Measurements from ENCODE around the gene C14orf180.
A peak's percentile ranks its signal among the peaks of the same experiment; 100 is the strongest.

Gene C14orf180

DNA sequence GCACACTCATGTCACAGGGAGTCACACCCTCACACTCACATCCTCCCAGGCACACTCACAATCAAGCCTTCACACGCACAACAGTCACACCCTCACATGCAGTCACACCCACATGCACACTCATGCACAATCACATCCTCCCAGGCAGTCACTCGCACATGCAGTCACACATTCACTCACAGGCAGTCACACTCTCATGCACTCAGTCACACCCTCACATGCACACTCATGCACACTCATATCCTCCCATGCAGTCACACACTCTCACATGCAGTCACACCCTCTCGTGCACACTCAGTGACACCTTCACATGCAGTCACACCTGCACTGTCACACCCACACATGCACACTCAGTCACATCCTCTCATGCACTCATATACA, 12.7 kb downstream of the C14orf180 start:
- no peaks in the 10 kb centered on the region for H3K36me3 ChIP-seq (ENCODE audit: low read depth)
- no peaks in the 10 kb centered on the region for H3K4me1 ChIP-seq (ENCODE audit: insufficient read depth, poor library complexity, severe bottlenecking)
- DNase-seq (ENCODE audit: low spot score) (no peak), ATAC-seq (ENCODE audit: low read depth) (no peak)
- no peaks in the 10 kb centered on the region for H3K9me3 ChIP-seq (ENCODE audit: severe bottlenecking)
- H3K4me3 ChIP-seq (ENCODE audit: severe bottlenecking) = no peak overlapping the region
- H3K27me3 ChIP-seq (ENCODE audit: insufficient read depth, poor library complexity, severe bottlenecking) = peaks cover 43% of the 10 kb centered on the region
- TF ChIP-seq, protein P1, sequence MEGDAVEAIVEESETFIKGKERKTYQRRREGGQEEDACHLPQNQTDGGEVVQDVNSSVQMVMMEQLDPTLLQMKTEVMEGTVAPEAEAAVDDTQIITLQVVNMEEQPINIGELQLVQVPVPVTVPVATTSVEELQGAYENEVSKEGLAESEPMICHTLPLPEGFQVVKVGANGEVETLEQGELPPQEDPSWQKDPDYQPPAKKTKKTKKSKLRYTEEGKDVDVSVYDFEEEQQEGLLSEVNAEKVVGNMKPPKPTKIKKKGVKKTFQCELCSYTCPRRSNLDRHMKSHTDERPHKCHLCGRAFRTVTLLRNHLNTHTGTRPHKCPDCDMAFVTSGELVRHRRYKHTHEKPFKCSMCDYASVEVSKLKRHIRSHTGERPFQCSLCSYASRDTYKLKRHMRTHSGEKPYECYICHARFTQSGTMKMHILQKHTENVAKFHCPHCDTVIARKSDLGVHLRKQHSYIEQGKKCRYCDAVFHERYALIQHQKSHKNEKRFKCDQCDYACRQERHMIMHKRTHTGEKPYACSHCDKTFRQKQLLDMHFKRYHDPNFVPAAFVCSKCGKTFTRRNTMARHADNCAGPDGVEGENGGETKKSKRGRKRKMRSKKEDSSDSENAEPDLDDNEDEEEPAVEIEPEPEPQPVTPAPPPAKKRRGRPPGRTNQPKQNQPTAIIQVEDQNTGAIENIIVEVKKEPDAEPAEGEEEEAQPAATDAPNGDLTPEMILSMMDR (IDR thresholded peaks at IDR 0.05; ENCODE audit: poor library complexity, severe bottlenecking) = no peak
- H3K27ac ChIP-seq (ENCODE audit: poor library complexity, severe bottlenecking) = no peak overlapping the region

DNA sequence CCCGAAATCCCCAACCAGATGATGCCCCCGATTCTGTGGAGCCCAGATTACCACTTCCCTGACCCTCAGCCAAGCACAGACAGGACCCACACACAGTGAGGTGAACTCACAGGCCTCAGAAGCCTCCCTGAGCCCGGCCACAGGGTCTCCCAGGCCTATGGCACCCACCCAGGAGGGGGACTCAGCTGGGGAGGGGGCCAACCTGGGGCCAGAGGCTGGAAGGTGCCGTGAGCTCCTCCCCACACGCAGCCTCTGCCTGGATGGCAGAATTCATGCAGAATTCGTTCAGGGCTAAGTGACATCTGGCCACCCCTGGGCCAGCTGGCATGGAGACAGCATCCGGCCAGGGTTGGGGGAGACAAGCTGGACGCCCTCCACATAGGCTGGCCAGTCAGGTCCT, 13.2 kb downstream of the C14orf180 start:
- DNase-seq (ENCODE audit: low spot score) (no peak), ATAC-seq (ENCODE audit: low read depth) (no peak)
- peaks cover 40% of the 10 kb centered on the region for H3K27me3 ChIP-seq (ENCODE audit: insufficient read depth, poor library complexity, severe bottlenecking)
- no peak overlapping the region for H3K27ac ChIP-seq (ENCODE audit: poor library complexity, severe bottlenecking)
- no peaks in the 10 kb centered on the region for H3K36me3 ChIP-seq (ENCODE audit: low read depth)
- TF ChIP-seq, protein P1 (IDR thresholded peaks at IDR 0.05; ENCODE audit: poor library complexity, severe bottlenecking) = no peak
- H3K9me3 ChIP-seq (ENCODE audit: severe bottlenecking) = no peaks in the 10 kb centered on the region
- H3K4me3 ChIP-seq (ENCODE audit: severe bottlenecking) = no peak overlapping the region
- no peaks in the 10 kb centered on the region for H3K4me1 ChIP-seq (ENCODE audit: insufficient read depth, poor library complexity, severe bottlenecking)

DNA sequence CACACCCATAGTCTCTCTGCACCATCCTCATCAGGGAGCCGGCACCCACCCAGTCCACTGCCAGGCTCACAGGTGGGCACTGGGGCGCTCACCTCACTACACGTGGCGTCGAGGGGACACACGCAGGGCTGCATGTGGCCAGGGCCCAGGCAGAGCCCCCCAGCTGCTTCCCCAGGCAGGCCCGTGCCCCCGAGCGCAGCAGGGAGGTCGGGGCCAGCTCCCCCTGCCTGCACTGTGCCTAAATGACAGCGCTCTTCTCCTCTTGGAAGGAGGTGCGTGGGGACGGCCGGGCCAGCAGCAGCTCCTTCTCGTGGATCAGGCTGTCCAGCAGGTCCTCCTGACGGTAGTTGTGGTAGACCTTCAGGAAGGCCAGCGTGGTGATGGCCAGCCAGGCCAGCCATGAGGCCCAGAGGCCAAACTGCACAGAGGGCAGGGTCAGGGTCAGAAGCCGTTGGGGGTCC, 13.7 kb downstream of the C14orf180 start:
- H3K27ac ChIP-seq (ENCODE audit: poor library complexity, severe bottlenecking) = no peak overlapping the region
- DNase-seq (ENCODE audit: low spot score) (no peak), ATAC-seq (ENCODE audit: low read depth) (no peak)
- TF ChIP-seq, protein P1 (IDR thresholded peaks at IDR 0.05; ENCODE audit: poor library complexity, severe bottlenecking) = no peak
- H3K27me3 ChIP-seq (ENCODE audit: insufficient read depth, poor library complexity, severe bottlenecking) = peaks cover 38% of the 10 kb centered on the region
- H3K36me3 ChIP-seq (ENCODE audit: low read depth) = no peaks in the 10 kb centered on the region
- no peaks in the 10 kb centered on the region for H3K9me3 ChIP-seq (ENCODE audit: severe bottlenecking)
- no peaks in the 10 kb centered on the region for H3K4me1 ChIP-seq (ENCODE audit: insufficient read depth, poor library complexity, severe bottlenecking)
- H3K4me3 ChIP-seq (ENCODE audit: severe bottlenecking) = no peak overlapping the region

- no peaks in the 10 kb centered on the region for H3K9me3 ChIP-seq (ENCODE audit: severe bottlenecking)
- H3K36me3 ChIP-seq (ENCODE audit: low read depth) = no peaks in the 10 kb centered on the region
- H3K27ac ChIP-seq (ENCODE audit: poor library complexity, severe bottlenecking) = no peak overlapping the region
- TF ChIP-seq, protein P1 (IDR thresholded peaks at IDR 0.05; ENCODE audit: poor library complexity, severe bottlenecking) = no peak
- H3K27me3 ChIP-seq (ENCODE audit: insufficient read depth, poor library complexity, severe bottlenecking) = peaks cover 36% of the 10 kb centered on the region
- no peak for ATAC-seq (ENCODE audit: low read depth)
- no peak for DNase-seq (ENCODE audit: low spot score)
- H3K4me1 ChIP-seq (ENCODE audit: insufficient read depth, poor library complexity, severe bottlenecking) = no peaks in the 10 kb centered on the region
- no peak overlapping the region for H3K4me3 ChIP-seq (ENCODE audit: severe bottlenecking)
Measured at GRCh38 chr14:104593710-104594136, 14.2 kb downstream of the C14orf180 start.

DNA sequence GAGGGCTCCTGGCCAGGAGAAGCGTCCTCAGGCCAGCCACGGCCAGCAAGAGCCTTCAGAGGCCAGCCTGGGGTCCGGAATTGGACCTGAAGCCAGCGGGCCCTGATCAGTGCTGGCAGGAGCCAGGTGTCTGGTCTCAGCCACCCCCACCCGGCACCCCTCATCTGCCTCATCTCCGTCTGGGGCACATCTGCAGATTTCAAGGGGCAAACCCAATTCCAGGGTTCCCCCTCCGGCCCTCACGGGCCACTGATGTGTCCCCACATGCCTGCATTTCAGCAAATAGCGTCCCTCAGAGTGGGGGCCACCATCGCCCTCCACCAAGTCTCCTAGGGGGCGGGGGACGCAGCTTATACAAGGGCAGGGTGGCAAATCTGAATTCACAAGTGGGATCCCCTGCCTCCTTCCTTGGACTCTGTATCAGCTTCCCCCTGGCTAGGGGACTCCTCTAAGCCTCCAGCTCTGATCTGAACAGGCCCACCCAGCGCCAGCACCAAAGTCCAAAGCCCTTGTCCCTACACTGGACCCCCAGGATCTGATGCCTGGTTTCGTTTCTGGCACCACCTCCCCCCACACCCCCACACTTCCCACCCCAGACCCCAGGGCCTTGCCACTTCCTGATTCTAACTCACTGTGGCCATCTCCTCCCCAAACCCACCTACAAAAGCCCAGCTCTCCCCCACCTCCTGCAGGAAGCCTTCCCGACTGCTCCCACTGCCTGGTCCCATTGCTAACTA, 14.9 kb downstream of the C14orf180 start:
- H3K9me3 ChIP-seq (ENCODE audit: severe bottlenecking) = no peaks in the 10 kb centered on the region
- peaks cover 29% of the 10 kb centered on the region for H3K27me3 ChIP-seq (ENCODE audit: insufficient read depth, poor library complexity, severe bottlenecking)
- no peak overlapping the region for H3K4me3 ChIP-seq (ENCODE audit: severe bottlenecking)
- H3K27ac ChIP-seq (ENCODE audit: poor library complexity, severe bottlenecking) = no peak overlapping the region
- no peaks in the 10 kb centered on the region for H3K4me1 ChIP-seq (ENCODE audit: insufficient read depth, poor library complexity, severe bottlenecking)
- DNase-seq (ENCODE audit: low spot score) (peak; percentile 61), ATAC-seq (ENCODE audit: low read depth) (no peak)
- H3K36me3 ChIP-seq (ENCODE audit: low read depth) = no peaks in the 10 kb centered on the region
- TF ChIP-seq, protein P1 (IDR thresholded peaks at IDR 0.05; ENCODE audit: poor library complexity, severe bottlenecking) = no peak
